Activated T-helper 1 cell treated with anti-CD3 and anti-CD28 coated beads, Interleukin-12 subunit alpha, Interleukin-12 subunit beta, Interleukin-2, Interleukin-4 antibody, amounts not matched to agents 30 ng/mL and 10 ng/mL and 1 ng/mL, durations not matched to agents 14 hours and 24 hours and 36 hours (primary cell): ENCODE measurements around the gene PLD1. TPM values are rescaled to one million over a fixed set of nuclear protein-coding genes. Genes with fewer than 3 reads are reported as not detected.
"Not testable (repeated sequence)": the region's sequence is repeated elsewhere in the genome, so short reads cannot be mapped to it uniquely, and the experiment has no call there.

Experiments
- DNase-seq: peaks from one replicate; pipeline ENCODE4 v3.0.0; 2021; ENCODE audit warnings: low spot score
- H3K27ac Mint-ChIP-seq: one replicate; pipeline ENCODE4 v1.8.0; 2021; ENCODE audit warnings: mild to moderate bottlenecking, mixed read lengths
- H3K27me3 Mint-ChIP-seq: one replicate; pipeline ENCODE4 v1.8.0; 2022; ENCODE audit warnings: mild to moderate bottlenecking, moderate library complexity, mixed read lengths; ENCODE audit not compliant: insufficient read depth
- H3K36me3 Mint-ChIP-seq: one replicate; pipeline ENCODE4 v1.8.0; 2021; ENCODE audit warnings: low read depth, mixed read lengths
- H3K4me1 Mint-ChIP-seq: one replicate; pipeline ENCODE4 v1.8.0; 2021; ENCODE audit warnings: low read depth, mixed read lengths
- H3K4me3 Mint-ChIP-seq: one replicate; pipeline ENCODE4 v1.8.0; 2021; ENCODE audit warnings: mild to moderate bottlenecking, moderate library complexity, mixed read lengths
- H3K9me3 Mint-ChIP-seq: one replicate; pipeline ENCODE4 v1.8.0; 2021; ENCODE audit warnings: mixed read lengths
- intact Hi-C: fragments of 100-400 bp; cut with micrococcal nuclease; formaldehyde crosslinking; loops from one replicate; pipeline ENCODE4 v1.15.1; 2024
- total RNA-seq: library from RNA; stranded (reverse); gene quantifications from 2 replicates; pipeline ENCODE4 v1.2.3, GENCODE V29; 2022

The PLD1 gene, protein sequence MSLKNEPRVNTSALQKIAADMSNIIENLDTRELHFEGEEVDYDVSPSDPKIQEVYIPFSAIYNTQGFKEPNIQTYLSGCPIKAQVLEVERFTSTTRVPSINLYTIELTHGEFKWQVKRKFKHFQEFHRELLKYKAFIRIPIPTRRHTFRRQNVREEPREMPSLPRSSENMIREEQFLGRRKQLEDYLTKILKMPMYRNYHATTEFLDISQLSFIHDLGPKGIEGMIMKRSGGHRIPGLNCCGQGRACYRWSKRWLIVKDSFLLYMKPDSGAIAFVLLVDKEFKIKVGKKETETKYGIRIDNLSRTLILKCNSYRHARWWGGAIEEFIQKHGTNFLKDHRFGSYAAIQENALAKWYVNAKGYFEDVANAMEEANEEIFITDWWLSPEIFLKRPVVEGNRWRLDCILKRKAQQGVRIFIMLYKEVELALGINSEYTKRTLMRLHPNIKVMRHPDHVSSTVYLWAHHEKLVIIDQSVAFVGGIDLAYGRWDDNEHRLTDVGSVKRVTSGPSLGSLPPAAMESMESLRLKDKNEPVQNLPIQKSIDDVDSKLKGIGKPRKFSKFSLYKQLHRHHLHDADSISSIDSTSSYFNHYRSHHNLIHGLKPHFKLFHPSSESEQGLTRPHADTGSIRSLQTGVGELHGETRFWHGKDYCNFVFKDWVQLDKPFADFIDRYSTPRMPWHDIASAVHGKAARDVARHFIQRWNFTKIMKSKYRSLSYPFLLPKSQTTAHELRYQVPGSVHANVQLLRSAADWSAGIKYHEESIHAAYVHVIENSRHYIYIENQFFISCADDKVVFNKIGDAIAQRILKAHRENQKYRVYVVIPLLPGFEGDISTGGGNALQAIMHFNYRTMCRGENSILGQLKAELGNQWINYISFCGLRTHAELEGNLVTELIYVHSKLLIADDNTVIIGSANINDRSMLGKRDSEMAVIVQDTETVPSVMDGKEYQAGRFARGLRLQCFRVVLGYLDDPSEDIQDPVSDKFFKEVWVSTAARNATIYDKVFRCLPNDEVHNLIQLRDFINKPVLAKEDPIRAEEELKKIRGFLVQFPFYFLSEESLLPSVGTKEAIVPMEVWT
- 0.15 and 0.29 TPM in 2 replicates for total RNA-seq

DNA sequence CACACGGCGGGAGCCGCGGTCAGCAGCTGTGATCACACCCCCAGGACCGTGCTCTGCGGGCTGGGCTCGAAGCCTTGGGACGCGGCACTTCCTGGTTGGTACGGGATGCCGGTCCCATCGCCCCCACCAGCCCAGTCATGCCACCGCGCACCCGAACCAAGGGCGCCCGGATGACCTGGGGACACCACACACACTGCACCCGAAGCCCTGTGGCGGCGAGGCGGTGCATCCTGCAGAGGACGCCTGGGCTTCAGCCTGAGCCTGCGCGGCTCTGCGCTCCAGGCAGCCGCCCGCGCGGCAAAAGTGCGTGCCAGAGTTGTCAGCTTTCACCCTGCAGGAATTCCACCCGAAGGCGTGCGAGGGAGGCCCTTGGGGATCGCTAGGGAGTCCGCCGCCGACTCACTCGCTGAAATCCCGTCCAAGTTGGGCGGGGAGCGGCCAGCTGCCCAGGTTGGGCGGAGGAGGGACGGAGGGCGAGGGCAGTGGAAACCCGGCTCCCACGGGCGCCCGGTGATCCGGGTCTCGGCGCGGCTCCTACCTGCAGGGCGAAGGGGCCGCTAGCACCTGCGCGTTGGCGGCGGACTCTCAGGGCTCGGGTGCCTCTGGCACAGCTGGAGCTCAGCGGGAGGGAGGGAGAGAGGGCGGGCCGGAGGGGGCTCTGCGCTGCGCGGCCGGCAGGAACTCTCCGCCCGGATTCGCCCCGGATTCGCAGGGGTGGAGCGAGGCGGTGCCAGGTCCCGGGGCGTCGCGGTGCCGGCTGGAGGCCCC lies at the start of gene PLD1:
PLD1 (minus strand) TSS at position 623 of the 768 bp plus-strand sequence. CDS start 72,432 bp downstream, outside the sequence.
- Mint-ChIP-seq H3K4me1 (peaks cover 22% of the 10 kb centered on the region), H3K9me3 (no peaks in the 10 kb centered on the region), H3K27ac (no peak within 1 kb of the TSS), H3K4me3 (peak within 1 kb of the TSS; percentile 83), H3K27me3 (peaks cover 53% of the 10 kb centered on the region), H3K36me3 (peaks cover 5% of the 10 kb centered on the region)
- peak; percentile 27 for DNase-seq
- intact Hi-C loops: loop anchor here (2.0 to 10.0 kb wide), 5 partner anchors 37 to 532 kb away; partner anchors contain the start of gene FNDC3B

GRCh38 chr3:171858770-171859169 lies 48.5 kb upstream of the PLD1 start:
- H3K36me3 Mint-ChIP-seq, H3K4me3 Mint-ChIP-seq, H3K27me3 Mint-ChIP-seq, DNase-seq, intact Hi-C loops, H3K4me1 Mint-ChIP-seq, H3K27ac Mint-ChIP-seq: not testable (repeated sequence)
- peaks cover 21% of the 10 kb centered on the region for H3K9me3 Mint-ChIP-seq

DNA sequence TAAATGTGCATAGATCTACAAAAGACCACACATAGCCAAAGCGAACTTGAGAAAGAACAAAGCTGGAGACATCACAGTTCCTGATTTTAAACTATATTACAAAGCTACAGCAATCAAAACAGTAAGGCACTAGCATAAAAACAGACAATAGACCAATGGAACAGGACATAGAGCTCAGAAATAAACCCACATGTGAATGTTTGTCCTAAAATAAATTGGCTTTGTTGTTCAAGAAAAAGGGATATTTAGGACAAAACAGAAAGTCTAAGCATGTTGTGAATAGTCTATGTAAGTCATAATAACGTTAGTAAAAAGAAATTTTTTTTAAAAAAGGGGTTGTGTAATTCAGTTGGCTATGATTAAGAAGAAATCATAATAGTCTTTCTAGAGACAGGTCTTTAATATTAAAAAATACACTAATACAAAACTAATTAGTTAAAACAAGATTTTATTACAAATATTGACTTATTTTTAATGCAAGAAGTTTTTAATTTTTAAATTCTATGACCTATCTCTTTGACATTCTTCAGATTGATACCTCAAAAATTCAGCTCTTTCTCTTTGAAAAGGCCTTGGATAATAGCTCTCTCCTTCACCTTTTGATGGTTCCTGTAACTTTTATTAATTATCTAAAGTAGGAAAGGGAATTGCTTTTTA lies 44.5 kb upstream of the PLD1 start:
- peaks cover 33% of the 10 kb centered on the region for H3K9me3 Mint-ChIP-seq
- peaks cover 6% of the 10 kb centered on the region for H3K27me3 Mint-ChIP-seq
- H3K36me3 Mint-ChIP-seq: no peaks in the 10 kb centered on the region
- H3K4me1 Mint-ChIP-seq: no peaks in the 10 kb centered on the region
- no peak overlapping the region for H3K4me3 Mint-ChIP-seq
- DNase-seq: no peak
- intact Hi-C loops: no loop called here
- H3K27ac Mint-ChIP-seq: no peak overlapping the region

DNA sequence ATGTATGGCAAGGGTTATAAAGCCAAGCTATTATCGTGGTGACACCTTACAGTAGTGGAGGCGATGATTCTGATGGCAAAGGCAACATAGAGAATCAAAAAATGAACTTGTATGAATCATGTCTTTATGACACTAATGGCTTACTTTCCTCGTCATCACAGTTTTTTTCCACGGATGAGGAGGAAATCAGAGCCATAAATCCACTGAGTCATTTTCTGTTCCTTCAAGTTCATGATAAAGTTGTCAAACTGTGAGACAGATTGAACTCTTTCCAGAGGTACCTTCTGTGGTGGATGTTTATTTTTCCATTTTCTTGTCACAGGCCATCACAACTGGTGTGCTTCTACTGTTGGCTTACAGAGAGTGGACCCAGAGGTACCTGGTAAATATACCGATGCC lies 41.4 kb upstream of the PLD1 start:
- peaks cover 8% of the 10 kb centered on the region for H3K4me1 Mint-ChIP-seq
- intact Hi-C loops: no loop called here
- no peak overlapping the region for H3K27ac Mint-ChIP-seq
- no peak overlapping the region for H3K4me3 Mint-ChIP-seq
- peaks cover 25% of the 10 kb centered on the region for H3K9me3 Mint-ChIP-seq
- no peak for DNase-seq
- peaks cover 12% of the 10 kb centered on the region for H3K27me3 Mint-ChIP-seq
- H3K36me3 Mint-ChIP-seq: peaks cover 2% of the 10 kb centered on the region

DNA sequence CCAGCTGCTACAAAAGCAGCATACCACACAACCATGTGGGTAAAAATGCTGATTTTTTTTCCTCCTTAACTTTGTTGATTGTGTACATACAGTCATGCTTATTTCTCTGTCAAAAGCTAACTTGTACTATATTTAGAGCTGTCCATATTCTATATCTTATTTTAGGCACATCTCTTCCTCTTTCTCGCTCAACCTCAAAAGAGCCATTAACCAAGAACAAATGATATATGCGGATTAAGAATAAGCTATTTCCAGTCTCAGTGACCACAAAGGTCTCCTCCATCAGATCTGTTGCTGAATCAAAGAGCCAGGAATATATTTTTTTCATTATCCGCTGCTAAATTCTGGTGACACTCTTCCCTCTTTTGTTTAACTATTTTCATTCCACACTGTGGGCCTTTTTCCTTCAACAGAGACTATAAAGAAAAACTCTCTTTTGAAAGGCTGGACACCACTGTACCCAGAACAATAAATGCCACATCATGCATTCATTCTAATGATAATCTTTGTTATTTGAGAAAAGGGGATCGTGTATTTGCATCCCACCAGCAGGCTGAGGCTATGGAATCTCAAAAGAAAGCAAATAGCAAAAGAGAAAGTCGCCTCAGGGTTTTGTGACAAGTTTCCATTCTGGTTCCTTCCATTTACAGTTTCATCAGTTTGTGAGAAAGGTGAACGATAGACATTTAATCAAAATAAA lies 40.8 kb upstream of the PLD1 start:
- Mint-ChIP-seq H3K27me3 (peaks cover 12% of the 10 kb centered on the region), H3K4me3 (no peak overlapping the region)
- intact Hi-C loops: no loop called here

DNA sequence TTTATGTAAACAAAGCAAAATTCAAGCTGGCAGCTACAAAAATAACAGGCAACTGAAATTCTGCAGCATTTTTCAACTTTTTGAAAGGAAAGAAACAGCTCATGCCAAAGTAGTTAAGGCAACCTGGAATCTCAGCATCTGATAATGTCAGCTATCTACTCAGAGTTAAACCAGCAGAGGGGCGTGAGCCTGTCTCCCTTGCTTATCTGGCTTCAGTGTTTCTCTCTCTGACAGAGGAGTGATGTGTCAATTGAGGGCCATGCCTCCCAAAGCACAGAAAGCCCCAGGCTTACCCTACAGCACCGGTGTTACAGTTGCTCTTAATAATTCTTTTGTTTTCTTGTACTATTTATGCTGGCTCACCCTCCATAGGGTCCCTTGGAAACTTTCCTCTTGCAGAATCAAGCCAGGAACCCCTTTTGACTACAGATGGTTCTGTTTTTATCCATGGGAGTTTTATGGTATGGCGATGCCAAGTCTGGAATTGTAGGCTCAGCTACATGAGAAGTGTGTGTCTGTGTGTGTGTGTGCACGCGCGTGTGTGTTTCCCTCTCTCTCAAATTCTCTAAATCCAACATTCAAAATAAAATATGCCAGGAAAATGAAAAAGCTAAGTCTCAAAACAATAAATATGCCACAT lies 40.2 kb upstream of the PLD1 start:
- Mint-ChIP-seq H3K36me3 (peaks cover 2% of the 10 kb centered on the region), H3K4me3 (no peak overlapping the region), H3K27ac (no peak overlapping the region), H3K27me3 (peaks cover 12% of the 10 kb centered on the region), H3K9me3 (peaks cover 30% of the 10 kb centered on the region), H3K4me1 (peaks cover 20% of the 10 kb centered on the region)
- intact Hi-C loops: no loop called here
- no peak for DNase-seq

More for the DNA sequence above, 40.8 kb upstream of the PLD1 start:
- H3K36me3 Mint-ChIP-seq: peaks cover 2% of the 10 kb centered on the region
- H3K27ac Mint-ChIP-seq: no peak overlapping the region
- no peak for DNase-seq
- H3K4me1 Mint-ChIP-seq: peaks cover 14% of the 10 kb centered on the region
- peaks cover 27% of the 10 kb centered on the region for H3K9me3 Mint-ChIP-seq

GRCh38 chr3:171849617-171850319 lies 39.5 kb upstream of the PLD1 start:
- Mint-ChIP-seq H3K4me1 (peaks cover 20% of the 10 kb centered on the region), H3K9me3 (peaks cover 30% of the 10 kb centered on the region), H3K27me3 (peaks cover 12% of the 10 kb centered on the region), H3K27ac (no peak overlapping the region), H3K4me3 (no peak overlapping the region), H3K36me3 (peaks cover 2% of the 10 kb centered on the region)
- intact Hi-C loops: loop anchor here (10.0 kb wide), 2 partner anchors 255 to 595 kb away; no protein-coding TSS in a partner anchor
- no peak for DNase-seq

- no peak for DNase-seq
- intact Hi-C loops: loop anchor here (1.0 to 10.0 kb wide), 6 partner anchors 33 to 593 kb away; partner anchors contain the start of genes FNDC3B and PLD1
- Mint-ChIP-seq H3K4me3 (no peak overlapping the region), H3K36me3 (peaks cover 2% of the 10 kb centered on the region), H3K9me3 (peaks cover 12% of the 10 kb centered on the region), H3K27me3 (peaks cover 12% of the 10 kb centered on the region), H3K4me1 (peaks cover 20% of the 10 kb centered on the region), H3K27ac (no peak overlapping the region)
These were observed 37.4 kb upstream of the PLD1 start for GRCh38 chr3:171847595-171848259.

GRCh38 chr3:171847133-171847532 lies 36.9 kb upstream of the PLD1 start:
- Mint-ChIP-seq H3K9me3 (peaks cover 8% of the 10 kb centered on the region), H3K36me3 (peaks cover 2% of the 10 kb centered on the region), H3K27me3 (peaks cover 10% of the 10 kb centered on the region), H3K4me1 (peaks cover 20% of the 10 kb centered on the region), H3K4me3 (no peak overlapping the region), H3K27ac (no peak overlapping the region)
- no peak for DNase-seq
- intact Hi-C loops: loop anchor here (1.0 to 10.0 kb wide), 6 partner anchors 33 to 592 kb away; partner anchors contain the start of genes FNDC3B and PLD1

- peak; percentile 7 for DNase-seq
- Mint-ChIP-seq H3K4me1 (peaks cover 20% of the 10 kb centered on the region), H3K4me3 (no peak overlapping the region), H3K9me3 (peaks cover 8% of the 10 kb centered on the region), H3K36me3 (peaks cover 2% of the 10 kb centered on the region), H3K27ac (no peak overlapping the region), H3K27me3 (peaks cover 11% of the 10 kb centered on the region)
- intact Hi-C loops: loop anchor here (1.0 to 10.0 kb wide), 6 partner anchors 30 to 592 kb away; partner anchors contain the start of genes FNDC3B and PLD1
These were observed 36.3 kb upstream of the PLD1 start for GRCh38 chr3:171846597-171846996.
